Measurements from ENCODE around the gene RGS14.
A peak's percentile ranks its signal among the peaks of the same experiment; 100 is the strongest.

The RGS14 gene

GRCh38 chr5:177385720-177386119 is 28.0 kb downstream of the RGS14 start:
- DNase-seq: no peak

- no peak for DNase-seq
These were observed 28.8 kb downstream of the RGS14 start for GRCh38 chr5:177386542-177386941.

- DNase-seq: no peak
These were observed 29.7 kb downstream of the RGS14 start for GRCh38 chr5:177387405-177387804.

GRCh38 chr5:177388521-177389052 is 30.9 kb downstream of the RGS14 start:
- DNase-seq: no peak

- no peak for DNase-seq
These were observed 31.8 kb downstream of the RGS14 start for GRCh38 chr5:177389241-177390169.

- peak; percentile 80 for DNase-seq
These were observed 32.9 kb downstream of the RGS14 start for GRCh38 chr5:177390363-177391300.

- no peak for DNase-seq
These were observed 35.0 kb downstream of the RGS14 start for GRCh38 chr5:177392765-177393164.

GRCh38 chr5:177393206-177393765 is 35.6 kb downstream of the RGS14 start:
- no peak for DNase-seq

GRCh38 chr5:177393990-177394389 is 36.3 kb downstream of the RGS14 start:
- no peak for DNase-seq

GRCh38 chr5:177396078-177396477 is 38.4 kb downstream of the RGS14 start:
- DNase-seq: no peak

GRCh38 chr5:177396807-177397206 is 39.1 kb downstream of the RGS14 start:
- DNase-seq: no peak

- DNase-seq: no peak
These were observed 40.2 kb downstream of the RGS14 start for GRCh38 chr5:177397875-177398390.

- no peak for DNase-seq
These were observed 42.5 kb downstream of the RGS14 start, which contains the start of gene PFN3 for GRCh38 chr5:177399997-177400868. Gene PFN3 (minus strand): TSS chr5:177400661. CDS start chr5:177400576, 85 bp downstream.

- peak; percentile 61 for DNase-seq
These were observed 44.7 kb downstream of the RGS14 start for GRCh38 chr5:177402271-177403043.

GRCh38 chr5:177403102-177403791 is 45.5 kb downstream of the RGS14 start:
- peak; percentile 39 for DNase-seq

GRCh38 chr5:177403792-177404640 is 46.3 kb downstream of the RGS14 start:
- peak; percentile 79 for DNase-seq

GRCh38 chr5:177404641-177405179 is 47.0 kb downstream of the RGS14 start:
- DNase-seq: no peak

GRCh38 chr5:177405312-177405711 is 47.6 kb downstream of the RGS14 start:
- no peak for DNase-seq

- no peak for DNase-seq
These were observed 48.1 kb downstream of the RGS14 start for GRCh38 chr5:177405805-177406204.

Measured in activated CD4-positive, alpha-beta T cell treated with anti-CD3 and anti-CD28 coated beads for 1 hour (primary cell).